H9 (cell line): ENCODE results near the gene FAM13A. TPM values are rescaled to one million over a fixed set of nuclear protein-coding genes. Genes with fewer than 3 reads are reported as not detected.

Source experiments
- DNase-seq: peaks from one replicate; pipeline ENCODE4 v3.0.0-alpha.2; 2017
- H2AFZ ChIP-seq: one replicate; pipeline ENCODE4 v1.6.1; 2013; ENCODE audit warnings: mild to moderate bottlenecking, low read length, control low read depth, moderate library complexity
- H2AK5ac ChIP-seq: 2 replicates; pipeline ENCODE4 v1.6.1; 2013; ENCODE audit warnings: low read length, control low read depth, mixed read lengths; ENCODE audit not compliant: insufficient read length
- H2BK120ac ChIP-seq: one replicate; pipeline ENCODE4 v1.6.1; 2013; ENCODE audit warnings: low read depth, mild to moderate bottlenecking, low read length, control low read depth, inconsistent platforms; ENCODE audit not compliant: poor library complexity, severe bottlenecking
- H2BK12ac ChIP-seq: 2 replicates; pipeline ENCODE4 v1.6.1; 2013; ENCODE audit warnings: low read length, control low read depth, mixed read lengths, low read depth; ENCODE audit not compliant: insufficient read length
- H2BK15ac ChIP-seq: 2 replicates; pipeline ENCODE4 v1.6.1; 2013; ENCODE audit warnings: low read depth, low read length, control low read depth
- H2BK20ac ChIP-seq: one replicate; pipeline ENCODE4 v1.6.1; 2013; ENCODE audit warnings: low read depth, mild to moderate bottlenecking, low read length, control low read depth, inconsistent platforms; ENCODE audit not compliant: poor library complexity, severe bottlenecking
- H2BK5ac ChIP-seq: 2 replicates; pipeline ENCODE4 v1.6.1; 2013; ENCODE audit warnings: low read length, control low read depth, mixed read lengths; ENCODE audit not compliant: insufficient read length
- H3K14ac ChIP-seq: 2 replicates; pipeline ENCODE4 v1.6.1; 2013; ENCODE audit warnings: low read length, control low read depth; ENCODE audit not compliant: insufficient read depth
- H3K18ac ChIP-seq: 2 replicates; pipeline ENCODE4 v1.6.1; 2013; ENCODE audit warnings: low read depth, mild to moderate bottlenecking, mixed read lengths, low read length, control low read depth; ENCODE audit not compliant: insufficient read length
- H3K23ac ChIP-seq: 2 replicates; pipeline ENCODE4 v1.6.1; 2013; ENCODE audit warnings: low read length, control low read depth, mixed read lengths, low read depth; ENCODE audit not compliant: insufficient read length
- H3K23me2 ChIP-seq: 2 replicates; pipeline ENCODE4 v1.6.1; 2013; ENCODE audit warnings: low read depth, mild to moderate bottlenecking, mixed read lengths, low read length, control low read depth; ENCODE audit not compliant: insufficient read length, poor library complexity, severe bottlenecking
- H3K27ac ChIP-seq: 2 replicates; pipeline ENCODE4 v1.5.1; 2013; ENCODE audit warnings: low read length, control low read depth, mixed read lengths, low read depth; ENCODE audit not compliant: insufficient read length
- H3K27me3 ChIP-seq: 2 replicates; pipeline ENCODE4 v1.6.1; 2013; ENCODE audit warnings: low read length, control low read depth, inconsistent platforms; ENCODE audit not compliant: insufficient read depth
- H3K4ac ChIP-seq: 2 replicates; pipeline ENCODE4 v1.6.1; 2013; ENCODE audit warnings: low read depth, mild to moderate bottlenecking, control low read depth, inconsistent platforms, low read length, moderate library complexity
- H3K4me1 ChIP-seq: 2 replicates; pipeline ENCODE4 v1.6.1; 2013; ENCODE audit warnings: low read length, control low read depth, inconsistent platforms; ENCODE audit not compliant: insufficient read depth
- H3K4me2 ChIP-seq: 2 replicates; pipeline ENCODE4 v1.6.1; 2013; ENCODE audit warnings: low read length, control low read depth, mixed read lengths; ENCODE audit not compliant: insufficient read length, insufficient read depth
- H3K56ac ChIP-seq: 2 replicates; pipeline ENCODE4 v1.6.1; 2013; ENCODE audit warnings: low read depth, mild to moderate bottlenecking, mixed read lengths, low read length, control low read depth; ENCODE audit not compliant: insufficient read length
- H3K79me1 ChIP-seq: 2 replicates; pipeline ENCODE4 v1.6.1; 2013; ENCODE audit warnings: low read depth, mild to moderate bottlenecking, moderate library complexity, low read length, control low read depth, inconsistent platforms; ENCODE audit not compliant: insufficient read depth, poor library complexity, severe bottlenecking
- H3K79me2 ChIP-seq: 2 replicates; pipeline ENCODE4 v1.6.1; 2013; ENCODE audit warnings: low read length, control low read depth, inconsistent platforms; ENCODE audit not compliant: insufficient read depth
- H3K9ac ChIP-seq: 2 replicates; pipeline ENCODE4 v1.6.1; 2013; ENCODE audit warnings: low read length, control low read depth, mixed read lengths; ENCODE audit not compliant: insufficient read length; ENCODE audit errors: extremely low read depth
- H3K9me3 ChIP-seq: one replicate; pipeline ENCODE4 v1.6.1; 2013; ENCODE audit warnings: low read depth, low read length, inconsistent platforms; ENCODE audit not compliant: control insufficient read depth
- H3T11ph ChIP-seq: one replicate; pipeline ENCODE4 v1.6.1; 2013; ENCODE audit warnings: mild to moderate bottlenecking, low read length, control low read depth, inconsistent platforms
- H4K20me1 ChIP-seq: one replicate; pipeline ENCODE4 v1.6.1; 2013; ENCODE audit not compliant: control insufficient read depth, insufficient read length, insufficient read depth
- H4K5ac ChIP-seq: 2 replicates; pipeline ENCODE4 v1.6.1; 2013; ENCODE audit warnings: low read depth, mild to moderate bottlenecking, mixed read lengths, low read length, control low read depth; ENCODE audit not compliant: insufficient read length
- H4K8ac ChIP-seq: replicated peaks from 2 replicates; pipeline ENCODE4 v1.6.1; 2013; ENCODE audit warnings: low read length, control low read depth, mixed read lengths, low read depth; ENCODE audit not compliant: insufficient read length
- H4K91ac ChIP-seq: 2 replicates; pipeline ENCODE4 v1.6.1; 2013; ENCODE audit warnings: low read depth, mild to moderate bottlenecking, moderate library complexity, mixed read lengths, low read length, control low read depth; ENCODE audit not compliant: insufficient read length
- H3K27ac Mint-ChIP-seq, 3 experiments: 2 replicates in 2 of 3; 3 replicates in 1 of 3; pipeline ENCODE4 v1.8.0; 2020 to 2021; ENCODE audit warnings: mixed read lengths in 3 of 3, mild to moderate bottlenecking in 1 of 3, moderate library complexity in 1 of 3
- H3K27me3 Mint-ChIP-seq: 2 replicates; pipeline ENCODE4 v1.8.0; 2021; ENCODE audit warnings: low read depth, mild to moderate bottlenecking, moderate library complexity, mixed read lengths
- H3K36me3 Mint-ChIP-seq, 3 experiments: 2 replicates in 2 of 3; 3 replicates in 1 of 3; pipeline ENCODE4 v1.8.0; 2020 to 2021; ENCODE audit warnings: low read depth in 3 of 3, mixed read lengths in 3 of 3; ENCODE audit not compliant: insufficient read depth in 1 of 3
- H3K4me1 Mint-ChIP-seq, 2 experiments: 2 replicates each; pipeline ENCODE4 v1.8.0; 2020; ENCODE audit warnings: mixed read lengths in 2 of 2
- H3K4me3 Mint-ChIP-seq, 2 experiments: 2 replicates in 1 of 2; 3 replicates in 1 of 2; pipeline ENCODE4 v1.8.0; 2020 to 2021; ENCODE audit warnings: mild to moderate bottlenecking in 2 of 2, mixed read lengths in 2 of 2, moderate library complexity in 1 of 2
- H3K9me3 Mint-ChIP-seq, 2 experiments: 2 replicates in 1 of 2; 3 replicates in 1 of 2; pipeline ENCODE4 v1.8.0; 2020; ENCODE audit warnings: mild to moderate bottlenecking in 2 of 2, mixed read lengths in 2 of 2, moderate library complexity in 1 of 2
- WGBS: extraction: QIAGEN DNeasy Blood & Tissue Kit; methylation state at CpG from one replicate; pipeline ENCODE4 v1.1.7; 2013; ENCODE audit warnings: missing lambda C conversion rate, low lambda C conversion rate, mixed read lengths; ENCODE audit not compliant: insufficient read length; ENCODE audit errors: extremely low coverage; 5-methylcytosine and 5-hydroxymethylcytosine counted together
- total RNA-seq: library from RNA; stranded (reverse); gene quantifications from 2 replicates; pipeline ENCODE4 v1.2.1, GENCODE V29; 2021
- TF ChIP-seq, protein P1 (sequence below): fragments of 200-600 bp; sonication (generic); conservative IDR thresholded peaks from 3 replicates; pipeline ENCODE4 v1.8.0; 2021; ENCODE audit warnings: antibody characterized with exemption, mild to moderate bottlenecking

The FAM13A gene
- total RNA-seq, 1 experiment from 2014 or later: 12.7 TPM

DNA sequence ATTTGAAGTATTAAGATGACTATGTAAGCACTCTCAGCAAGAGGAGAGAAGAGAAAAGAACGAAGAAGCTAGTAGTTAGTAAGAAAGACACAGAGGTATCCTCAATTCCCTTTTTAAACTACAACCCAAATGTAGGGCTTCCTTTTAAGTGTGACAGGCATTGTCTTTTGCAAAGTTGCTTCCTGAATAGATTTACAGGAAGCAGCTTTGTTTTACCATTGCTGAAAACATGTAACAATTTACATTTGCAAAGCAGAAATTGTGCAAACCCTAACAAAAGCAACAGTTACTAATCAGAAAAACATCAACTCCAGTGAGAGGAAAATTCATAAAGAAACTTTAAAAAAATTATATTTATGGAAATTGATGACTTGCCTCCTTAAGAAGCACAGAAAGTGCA is 96.4 kb downstream of the FAM13A start:
- Histone ChIP-seq H2AFZ (no peak overlapping the region), H3K23me2 (no peaks in the 10 kb centered on the region), H3K4me1 (peaks cover 12% of the 10 kb centered on the region; the same call in 1 of the 2 replicates), H4K91ac (no peak overlapping the region), H2AK5ac (no peak overlapping the region), H2BK12ac (no peak overlapping the region), H4K5ac (no peak overlapping the region), H3K27ac (peak overlapping the region; percentile 90), H4K20me1 (no peaks in the 10 kb centered on the region), H3K18ac (no peak overlapping the region), H3K9me3 (no peaks in the 10 kb centered on the region), H3K4ac (no peak overlapping the region), H3K27me3 (no peaks in the 10 kb centered on the region), H2BK20ac (no peak overlapping the region), H3K9ac (no peak overlapping the region), H2BK5ac (no peak overlapping the region), H3K56ac (no peak overlapping the region), H2BK120ac (no peak overlapping the region), H3K4me2 (no peak overlapping the region), H3T11ph (no peak overlapping the region), H3K14ac (no peak overlapping the region), H3K79me2 (no peaks in the 10 kb centered on the region), H3K23ac (no peak overlapping the region), H4K8ac (no peak overlapping the region), H2BK15ac (no peak overlapping the region), H3K79me1 (no peaks in the 10 kb centered on the region)
- peak overlapping the region; percentile 25 to 80 (median 68); a peak in 5 of 7 replicates for H3K27ac Mint-ChIP-seq
- TF ChIP-seq, protein P1, sequence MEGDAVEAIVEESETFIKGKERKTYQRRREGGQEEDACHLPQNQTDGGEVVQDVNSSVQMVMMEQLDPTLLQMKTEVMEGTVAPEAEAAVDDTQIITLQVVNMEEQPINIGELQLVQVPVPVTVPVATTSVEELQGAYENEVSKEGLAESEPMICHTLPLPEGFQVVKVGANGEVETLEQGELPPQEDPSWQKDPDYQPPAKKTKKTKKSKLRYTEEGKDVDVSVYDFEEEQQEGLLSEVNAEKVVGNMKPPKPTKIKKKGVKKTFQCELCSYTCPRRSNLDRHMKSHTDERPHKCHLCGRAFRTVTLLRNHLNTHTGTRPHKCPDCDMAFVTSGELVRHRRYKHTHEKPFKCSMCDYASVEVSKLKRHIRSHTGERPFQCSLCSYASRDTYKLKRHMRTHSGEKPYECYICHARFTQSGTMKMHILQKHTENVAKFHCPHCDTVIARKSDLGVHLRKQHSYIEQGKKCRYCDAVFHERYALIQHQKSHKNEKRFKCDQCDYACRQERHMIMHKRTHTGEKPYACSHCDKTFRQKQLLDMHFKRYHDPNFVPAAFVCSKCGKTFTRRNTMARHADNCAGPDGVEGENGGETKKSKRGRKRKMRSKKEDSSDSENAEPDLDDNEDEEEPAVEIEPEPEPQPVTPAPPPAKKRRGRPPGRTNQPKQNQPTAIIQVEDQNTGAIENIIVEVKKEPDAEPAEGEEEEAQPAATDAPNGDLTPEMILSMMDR: no peak
- H3K27me3 Mint-ChIP-seq: no peaks in the 10 kb centered on the region
- H3K4me3 Mint-ChIP-seq: peak overlapping the region; percentile 0 to 43; a peak in 2 of 5 replicates
- peaks cover 35 to 47% of the 10 kb centered on the region in 2 experiments for H3K4me1 Mint-ChIP-seq
- WGBS: no CpG with 5 or more reads among the region's 1 CpG
- peaks cover 19 to 28% (median 21%) of the 10 kb centered on the region in 3 experiments for H3K36me3 Mint-ChIP-seq
- peaks cover 8 to 20% of the 10 kb centered on the region in 2 experiments for H3K9me3 Mint-ChIP-seq
- DNase-seq: no peak
